Gastrocnemius medialis (tissue), 4 donors: Measurements from ENCODE around the gene FOXO6. TPM values are rescaled to one million over a fixed set of nuclear protein-coding genes. Genes with fewer than 3 reads are reported as not detected.

Experiments
- ATAC-seq, 2 donors: fragments of 150-250 bp; one replicate each; pipeline ENCODE4 v1.9.1; 2016
- DNase-seq, 2 donors: peaks; one replicate each; pipeline ENCODE4 v3.0.0-alpha.2; 2019
- H3K27ac ChIP-seq, 4 donors: fragments of 200-600 bp; sonication (generic); 1 replicate in 1 of 4; 2 replicates in 3 of 4; pipeline ENCODE4 v1.5.1; 2016 to 2018; ENCODE audit warnings: mild to moderate bottlenecking in 2 of 4, moderate library complexity in 1 of 4
- H3K27me3 ChIP-seq, 3 donors: fragments of 200-600 bp; sonication (generic) in 2 of 3; 1 replicate in 1 of 3; 2 replicates in 2 of 3; pipeline versions ENCODE4 v1.5.1 to v1.6.0; 2016 to 2019; ENCODE audit warnings: mild to moderate bottlenecking in 1 of 3, moderate library complexity in 1 of 3
- H3K36me3 ChIP-seq, 2 donors: fragments of 200-600 bp; sonication (generic) in 1 of 2; one replicate each; pipeline ENCODE4 v1.5.1; 2017 to 2018
- H3K4me1 ChIP-seq, 2 donors: fragments of 200-600 bp; sonication (generic) in 1 of 2; one replicate each; pipeline ENCODE4 v1.5.1; 2016 to 2017; ENCODE audit warnings: mild to moderate bottlenecking in 2 of 2
- H3K4me3 ChIP-seq, 4 donors: fragments of 200-600 bp; sonication (generic) in 3 of 4; 1 replicate in 1 of 4; 2 replicates in 3 of 4; pipeline ENCODE4 v1.5.1; 2016 to 2019; ENCODE audit warnings: mild to moderate bottlenecking in 2 of 4
- H3K9me3 ChIP-seq, 3 donors: fragments of 200-600 bp; sonication (generic) in 2 of 3; 1 replicate in 1 of 3; 2 replicates in 2 of 3; pipeline ENCODE4 v1.5.1; 2016 to 2019
- CTCF ChIP-seq, 5 experiments: fragments of 450-650 bp in 3 of 5; fragments of 200-600 bp in 2 of 5; sonication (generic) in 2 of 5; IDR thresholded peaks in 4 of 5; conservative IDR thresholded peaks in 1 of 5; 1 replicate in 4 of 5; 2 replicates in 1 of 5; pipeline ENCODE4 v1.5.1; 2016 to 2019; ENCODE audit warnings: antibody characterized with exemption in 5 of 5, mild to moderate bottlenecking in 3 of 5, moderate library complexity in 3 of 5
- POLR2A ChIP-seq, 2 donors: fragments of 450-650 bp; IDR thresholded peaks; one replicate each; pipeline ENCODE4 v1.6.1; 2017; ENCODE audit warnings: antibody characterized with exemption in 2 of 2, mild to moderate bottlenecking in 2 of 2, moderate library complexity in 2 of 2
- in situ Hi-C, 4 donors: fragments of 200-750 bp; cut with MboI; loops; one replicate each; pipeline versions ENCODE4 v1.15.0 to v1.8.0; 2017; ENCODE audit warnings: low sequenced_read_pairs in 4 of 4
- intact Hi-C: fragments of 100-400 bp; cut with DNase I; formaldehyde crosslinking; loops from one replicate; pipeline ENCODE4 v1.15.1; 2023; ENCODE audit warnings: low total_unique reads
- total RNA-seq, 4 donors: library from RNA; depleted of rRNA; stranded (reverse); fragments of >200 nt; gene quantifications; one replicate each; pipeline versions ENCODE4 v1.1.0 to v1.2.3, GENCODE V29; 2016

The FOXO6 gene
- total RNA-seq, 4 donors from 2014 or later = 0.20 to 3.9 (median 0.94) TPM

- H3K27me3 ChIP-seq = no peaks in the 10 kb centered on the region
- intact Hi-C loops = loop anchor here (1.0 to 2.0 kb wide), 4 partner anchors 19 to 140 kb away; no protein-coding TSS in a partner anchor
- ATAC-seq = peak; percentile 16 to 23
Observed at GRCh38 chr1:41361495-41362356, 492 bp downstream of the FOXO6 start.

GRCh38 chr1:41362357-41362721 lies 1.1 kb downstream of the FOXO6 start:
- DNase-seq = no peak
- no peaks in the 10 kb centered on the region for H3K27me3 ChIP-seq
- no peak for TF ChIP-seq POLR2A (IDR thresholded peaks at IDR 0.05)
- no peak for TF ChIP-seq CTCF (IDR thresholded peaks at IDR 0.05 in 4 of 5, conservative IDR thresholded peaks at IDR 0.05 in 1 of 5)
- no peaks in the 10 kb centered on the region for H3K9me3 ChIP-seq
- no peaks in the 10 kb centered on the region for H3K36me3 ChIP-seq
- H3K27ac ChIP-seq = peak overlapping the region in 3 of 4 donors; percentile 74 to 84 (median 78)
- peaks cover 40 to 58% of the 10 kb centered on the region in 2 donors for H3K4me1 ChIP-seq
- H3K4me3 ChIP-seq = peak overlapping the region; percentile 57 to 83 (median 59)
- no peak for ATAC-seq
- in situ Hi-C loops (loop anchor here in 2 of 4 donors (10.0 kb wide), 1 partner anchor 52 kb away; no protein-coding TSS in a partner anchor), intact Hi-C loops (no loop called here)

More at GRCh38 chr1:41361495-41362356, 492 bp downstream of the FOXO6 start:
- peak overlapping the region; percentile 57 to 83 (median 59) for H3K4me3 ChIP-seq
- H3K4me1 ChIP-seq = peaks cover 42 to 60% of the 10 kb centered on the region in 2 donors
- DNase-seq = no peak
- no peaks in the 10 kb centered on the region for H3K36me3 ChIP-seq
- H3K9me3 ChIP-seq = no peaks in the 10 kb centered on the region
- in situ Hi-C loops = loop anchor here in 2 of 4 donors (10.0 kb wide), 1 partner anchor 53 kb away; no protein-coding TSS in a partner anchor
- no peak for TF ChIP-seq CTCF (IDR thresholded peaks at IDR 0.05 in 4 of 5, conservative IDR thresholded peaks at IDR 0.05 in 1 of 5)
- peak; percentile 76 to 81 for TF ChIP-seq POLR2A (IDR thresholded peaks at IDR 0.05)
- peak overlapping the region; percentile 74 to 84 (median 78) for H3K27ac ChIP-seq

GRCh38 chr1:41362749-41363590 lies 1.7 kb downstream of the FOXO6 start:
- Histone ChIP-seq H3K36me3 (no peaks in the 10 kb centered on the region), H3K4me1 (peaks cover 33 to 51% of the 10 kb centered on the region in 2 donors), H3K9me3 (no peaks in the 10 kb centered on the region), H3K4me3 (peak overlapping the region; percentile 57 to 83 (median 59)), H3K27ac (peak overlapping the region in 2 of 4 donors; percentile 74 to 84), H3K27me3 (no peaks in the 10 kb centered on the region)
- ATAC-seq (no peak), DNase-seq (no peak)
- intact Hi-C loops = no loop called here
- no peak for TF ChIP-seq POLR2A (IDR thresholded peaks at IDR 0.05)
- no peak for TF ChIP-seq CTCF (IDR thresholded peaks at IDR 0.05 in 4 of 5, conservative IDR thresholded peaks at IDR 0.05 in 1 of 5)
- in situ Hi-C loops = loop anchor here in 2 of 4 donors (10.0 kb wide), 1 partner anchor 52 kb away; no protein-coding TSS in a partner anchor

GRCh38 chr1:41363591-41364320 lies 2.5 kb downstream of the FOXO6 start:
- peaks cover 26 to 44% of the 10 kb centered on the region in 2 donors for H3K4me1 ChIP-seq
- H3K27me3 ChIP-seq = no peaks in the 10 kb centered on the region
- intact Hi-C loops = no loop called here
- TF ChIP-seq POLR2A (IDR thresholded peaks at IDR 0.05) = no peak
- in situ Hi-C loops = loop anchor here in 2 of 4 donors (10.0 kb wide), 1 partner anchor 51 kb away; no protein-coding TSS in a partner anchor
- H3K27ac ChIP-seq = no peak overlapping the region
- H3K9me3 ChIP-seq = no peaks in the 10 kb centered on the region
- no peak for ATAC-seq
- DNase-seq = no peak
- no peak overlapping the region for H3K4me3 ChIP-seq
- H3K36me3 ChIP-seq = no peaks in the 10 kb centered on the region
